HG03558 (cell line): Measurements from ENCODE around the gene TEDC1.

Source experiments
- ATAC-seq: cut with Tn5 transposase; IDR thresholded peaks from one replicate; pipeline ENCODE4 v1.9.1; 2021; ENCODE audit warnings: moderate number of reproducible peaks; ENCODE audit not compliant: unreplicated experiment; ENCODE audit errors: extremely low read depth

TEDC1 gene

DNA sequence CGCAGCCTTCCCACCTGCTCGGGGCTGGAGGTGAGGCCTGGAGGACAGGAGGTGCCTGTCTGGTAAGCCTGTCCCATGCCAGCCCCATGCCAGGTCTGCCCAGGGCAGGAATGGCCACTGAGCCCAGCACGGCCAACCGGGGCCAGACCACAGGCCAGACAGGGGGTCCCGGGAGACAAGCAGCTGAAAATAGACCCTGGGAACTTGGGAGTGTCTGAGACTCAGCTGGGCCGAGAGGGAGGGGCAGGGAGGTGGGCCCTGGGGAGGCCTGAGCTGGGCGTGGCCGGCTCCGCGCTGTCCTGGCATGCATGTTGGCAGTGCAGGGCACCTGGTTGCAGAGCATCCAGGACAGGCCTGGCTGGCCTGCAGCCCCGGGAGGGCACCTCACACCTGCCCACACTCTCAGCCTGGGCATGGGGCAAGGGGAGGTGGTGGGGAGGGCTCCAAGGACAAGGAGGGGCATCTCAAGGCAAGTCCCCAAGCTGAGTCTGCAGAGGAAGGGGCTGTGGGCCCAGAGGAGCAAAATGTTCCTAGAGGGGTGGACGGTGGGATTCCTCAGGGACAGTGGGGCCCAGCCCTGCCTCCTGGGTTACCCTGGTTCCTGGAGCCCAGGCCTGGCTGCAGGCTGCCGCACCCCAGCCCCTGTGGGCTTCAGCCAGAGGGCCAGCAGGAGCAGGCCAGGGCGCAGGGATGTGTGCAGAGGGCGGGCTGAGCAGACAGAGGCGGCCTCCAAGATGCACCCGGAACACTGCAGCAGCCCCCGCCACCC is 7.6 kb upstream of the TEDC1 start:
- ATAC-seq, result no peak

DNA sequence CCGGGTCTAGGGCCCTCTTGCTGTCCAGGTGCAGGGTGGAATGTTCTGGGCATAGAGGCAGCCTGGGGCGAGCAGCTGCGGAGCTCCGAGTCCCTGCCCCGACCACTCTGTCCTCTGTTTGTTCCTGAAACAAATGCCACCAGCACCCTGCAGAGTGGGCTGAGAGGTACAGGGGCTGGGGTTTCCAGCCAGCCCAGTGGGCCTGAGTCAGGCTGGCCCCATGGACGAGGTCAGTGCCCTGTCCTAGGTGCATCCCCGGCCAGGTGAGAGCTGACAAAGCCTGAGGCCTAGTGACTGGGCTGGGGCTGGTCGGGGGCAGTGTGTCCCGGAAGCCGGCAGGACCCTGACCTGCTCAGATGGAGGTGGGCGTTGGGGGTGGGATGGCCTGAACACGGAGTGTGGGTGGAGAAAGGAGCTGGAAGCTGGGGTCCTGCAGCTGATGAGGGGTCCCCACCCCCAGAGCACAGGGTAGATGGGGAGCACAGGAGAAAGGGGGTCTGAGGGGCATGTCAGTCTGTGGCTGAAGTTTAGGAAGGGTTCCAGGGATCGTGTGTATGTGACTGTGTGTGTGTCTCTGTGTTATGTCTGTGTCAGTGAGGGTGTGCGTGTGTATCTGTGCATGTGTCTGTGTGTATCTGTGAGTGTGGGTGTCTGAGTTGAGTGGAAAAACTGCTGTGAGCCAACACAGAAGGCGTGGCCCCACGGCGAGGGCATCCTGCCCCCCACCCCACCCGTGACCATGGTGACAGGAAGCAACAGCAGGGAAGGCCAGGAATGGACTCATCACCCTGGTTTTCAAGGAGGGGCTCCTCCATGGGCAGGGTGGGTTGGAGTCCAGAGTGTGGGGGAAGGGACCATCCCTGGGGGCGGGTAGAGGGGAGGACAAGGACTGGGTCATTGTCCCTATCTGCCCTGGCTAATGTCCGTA is 6.7 kb upstream of the TEDC1 start:
- ATAC-seq, result no peak

DNA sequence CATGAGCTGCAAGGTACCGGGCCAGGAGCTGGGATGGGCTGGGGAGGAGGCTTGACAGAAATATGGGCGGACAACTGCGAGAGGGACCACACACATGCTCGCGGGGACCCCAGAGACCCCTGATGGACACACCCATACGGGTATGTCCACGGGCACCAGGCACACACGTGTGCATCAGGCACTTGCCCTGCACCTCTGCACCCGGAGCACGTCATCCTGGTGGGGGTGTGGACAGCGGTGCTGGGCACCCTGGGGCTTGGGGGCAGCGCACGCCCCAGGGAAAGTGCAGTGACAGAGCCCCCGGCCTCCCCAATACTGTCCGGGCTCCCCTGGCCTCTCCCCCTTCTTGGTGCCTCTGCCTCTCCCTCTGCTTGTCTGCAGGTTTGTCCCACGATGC is 6.1 kb upstream of the TEDC1 start:
- ATAC-seq, result no peak

DNA sequence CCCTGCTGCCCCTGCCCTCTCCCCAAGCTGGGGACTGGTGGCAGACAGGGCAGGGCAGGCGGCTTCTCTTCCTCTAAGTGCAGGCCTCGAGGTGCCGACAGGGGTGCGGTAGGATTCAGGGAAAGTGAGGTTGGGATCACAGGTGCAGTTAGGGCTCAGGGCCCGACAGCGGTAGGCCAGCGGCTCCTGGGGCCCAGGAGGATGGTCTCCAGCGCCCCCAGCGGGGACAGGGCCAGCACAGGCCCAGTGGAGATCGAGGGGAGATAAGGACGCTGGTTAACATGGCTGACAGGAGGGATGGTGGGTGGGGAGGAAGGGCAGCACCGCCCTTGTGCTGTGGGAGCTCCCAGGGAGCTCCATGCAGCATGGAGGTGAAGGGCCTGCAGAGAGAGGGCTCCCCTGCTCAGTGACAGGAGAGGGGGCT is 5.3 kb upstream of the TEDC1 start:
- ATAC-seq, result no peak

DNA sequence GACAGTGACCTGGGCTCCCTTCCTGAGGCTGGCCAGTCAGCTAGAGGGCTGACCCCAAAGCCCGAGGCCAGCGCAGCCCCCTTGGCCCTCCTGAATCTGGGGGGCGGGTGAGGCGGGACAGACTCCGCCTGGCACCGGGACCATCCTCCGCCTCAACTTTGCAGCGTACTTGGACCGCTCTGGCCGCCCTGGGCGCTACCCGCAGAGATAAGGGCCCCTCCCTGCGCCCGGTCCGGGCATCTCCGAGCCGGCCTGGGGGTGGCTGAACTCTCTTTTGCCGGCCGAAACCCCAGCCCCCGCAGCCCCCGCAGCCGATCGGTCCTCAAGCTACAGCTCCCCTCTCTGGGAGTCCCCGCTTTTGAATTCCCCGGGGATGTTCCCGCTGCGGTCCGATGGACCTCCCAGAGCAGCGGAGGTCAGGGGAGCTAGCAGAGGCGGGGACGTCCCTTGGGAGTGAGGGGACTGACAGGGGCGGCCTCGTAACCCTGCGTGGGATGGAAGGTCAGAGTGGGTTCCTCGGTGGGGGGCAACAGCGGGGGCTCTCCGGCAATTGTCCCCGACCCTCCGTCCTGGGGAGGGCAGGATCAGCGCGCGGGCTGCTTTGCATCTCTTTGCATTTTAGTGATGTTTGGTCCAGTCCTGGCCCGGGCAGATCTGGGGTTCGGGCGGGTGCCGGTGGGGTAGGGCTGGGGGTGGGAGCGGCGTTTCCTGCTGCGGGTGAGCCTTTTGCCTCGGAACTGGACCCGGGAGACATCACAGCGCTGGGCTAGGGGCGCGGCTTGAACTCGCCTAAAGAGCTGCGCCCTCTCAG is 4.7 kb upstream of the TEDC1 start, which contains the start of gene CRIP1:
TSS of gene CRIP1 (plus strand) at position 724 of the 811 bp plus-strand sequence. CDS start 374 bp downstream, outside the sequence.
- no peak for ATAC-seq

DNA sequence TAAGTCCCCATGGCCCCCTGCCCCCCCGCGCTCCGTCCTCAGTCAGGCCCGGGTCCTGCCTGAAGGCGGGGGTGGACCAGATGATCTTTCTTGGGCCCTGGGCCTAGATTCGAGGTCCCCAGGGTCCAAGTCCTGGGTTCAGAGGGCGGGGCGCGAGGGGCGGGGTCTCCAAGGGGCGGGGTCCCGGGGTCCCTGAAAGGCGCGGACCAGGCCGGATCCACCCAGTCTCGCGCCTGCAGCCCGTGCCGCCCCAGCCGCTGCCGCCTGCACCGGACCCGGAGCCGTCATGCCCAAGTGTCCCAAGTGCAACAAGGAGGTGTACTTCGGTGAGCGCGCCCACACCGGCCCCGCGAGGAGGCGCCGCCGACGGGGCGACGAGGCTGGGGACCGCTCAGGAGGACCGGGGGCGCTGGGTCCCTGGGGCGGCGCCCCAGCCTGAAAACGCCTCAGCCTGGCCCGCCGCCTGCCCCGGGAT is 4.0 kb upstream of the TEDC1 start:
- ATAC-seq, result no peak

DNA sequence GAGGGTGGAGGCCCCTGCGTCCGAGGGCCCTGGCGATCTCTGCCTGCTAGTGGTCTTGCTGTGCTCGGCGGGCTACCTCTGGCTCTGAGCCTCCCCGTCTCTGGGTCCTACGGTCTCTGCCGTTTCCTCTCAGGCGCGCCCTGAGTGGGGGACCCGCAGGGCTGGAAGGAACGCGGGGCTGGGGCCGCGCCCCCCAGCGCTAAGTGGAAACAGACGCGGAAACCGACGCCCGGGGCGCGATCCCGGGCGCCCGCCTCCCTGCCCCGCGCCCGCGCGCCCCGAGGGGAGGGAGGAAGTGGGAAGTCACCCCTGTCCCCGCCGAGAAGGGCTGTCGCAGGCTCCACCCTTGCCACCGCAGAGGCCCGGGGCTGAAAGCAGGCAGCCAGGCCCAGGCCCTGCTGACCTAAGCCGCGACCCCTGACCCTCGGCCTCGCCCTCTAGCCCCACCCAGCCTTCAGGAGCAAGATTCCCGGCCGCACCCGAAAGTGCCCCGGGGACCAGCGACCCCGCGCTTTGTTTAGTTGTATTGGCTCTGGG is 3.5 kb upstream of the TEDC1 start:
- ATAC-seq, result no peak

DNA sequence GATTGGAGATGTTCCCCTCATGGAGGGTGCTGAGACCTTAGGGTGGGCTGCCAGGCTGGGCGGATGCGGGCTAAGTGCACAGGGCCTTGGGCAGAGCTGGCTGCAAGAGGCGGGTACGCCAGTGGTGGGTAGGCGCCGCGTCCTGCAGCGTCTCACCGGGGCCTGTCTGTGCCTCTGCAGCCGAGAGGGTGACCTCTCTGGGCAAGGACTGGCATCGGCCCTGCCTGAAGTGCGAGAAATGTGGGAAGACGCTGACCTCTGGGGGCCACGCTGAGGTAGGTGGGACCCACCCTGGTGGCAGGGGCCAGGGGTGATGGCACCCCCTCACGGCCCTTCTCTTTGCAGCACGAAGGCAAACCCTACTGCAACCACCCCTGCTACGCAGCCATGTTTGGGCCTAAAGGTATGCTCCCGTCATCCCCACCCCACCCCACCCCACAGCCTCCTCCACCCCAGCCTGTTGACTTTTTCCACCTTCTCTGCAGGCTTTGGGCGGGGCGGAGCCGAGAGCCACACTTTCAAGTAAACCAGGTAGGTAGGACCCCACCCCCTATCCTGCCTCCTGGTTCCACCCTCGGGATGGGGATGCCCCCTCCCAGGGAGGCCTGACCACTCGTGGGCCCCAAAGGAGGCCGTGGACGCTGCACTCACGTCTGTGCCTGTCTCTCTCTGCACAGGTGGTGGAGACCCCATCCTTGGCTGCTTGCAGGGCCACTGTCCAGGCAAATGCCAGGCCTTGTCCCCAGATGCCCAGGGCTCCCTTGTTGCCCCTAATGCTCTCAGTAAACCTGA is 2.9 kb upstream of the TEDC1 start:
- ATAC-seq, result no peak

DNA sequence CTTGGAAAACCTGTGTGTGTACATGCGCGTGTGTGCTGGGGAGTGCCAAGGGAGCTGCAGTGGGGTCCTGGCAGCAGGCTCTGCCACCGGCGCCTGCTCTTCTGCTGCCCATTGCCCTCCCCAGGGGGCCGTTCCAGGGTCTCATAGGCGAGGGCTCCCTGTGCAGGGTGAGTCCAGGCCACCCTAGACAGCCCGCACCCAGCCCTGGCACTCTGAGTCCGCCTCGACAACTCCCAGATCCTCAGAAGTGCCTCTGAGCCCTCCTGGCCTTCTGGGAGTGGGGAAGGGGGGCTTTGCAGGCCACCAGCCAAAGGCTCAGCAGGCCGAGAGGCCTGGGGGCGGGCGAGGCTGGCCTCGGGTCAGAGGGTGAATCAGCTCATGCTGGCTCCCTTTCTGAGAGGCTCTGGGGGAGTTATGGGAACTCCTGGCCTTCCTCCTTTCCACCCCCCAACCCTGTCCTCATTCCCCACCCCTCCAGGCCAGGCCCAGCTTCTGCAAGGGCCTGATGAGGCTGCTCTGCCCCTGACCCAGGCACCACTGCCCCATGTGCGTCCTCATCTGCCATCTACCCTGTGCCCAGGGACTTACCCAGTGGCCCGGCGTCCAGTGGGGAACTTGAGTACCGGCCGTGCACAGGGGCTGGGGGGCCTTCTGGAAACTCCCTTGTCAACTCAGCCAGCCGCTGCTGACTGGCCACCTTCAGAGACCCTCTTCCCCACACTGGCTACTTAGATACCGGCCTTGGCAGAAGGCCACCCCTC is 2.1 kb upstream of the TEDC1 start:
- ATAC-seq, result no peak

DNA sequence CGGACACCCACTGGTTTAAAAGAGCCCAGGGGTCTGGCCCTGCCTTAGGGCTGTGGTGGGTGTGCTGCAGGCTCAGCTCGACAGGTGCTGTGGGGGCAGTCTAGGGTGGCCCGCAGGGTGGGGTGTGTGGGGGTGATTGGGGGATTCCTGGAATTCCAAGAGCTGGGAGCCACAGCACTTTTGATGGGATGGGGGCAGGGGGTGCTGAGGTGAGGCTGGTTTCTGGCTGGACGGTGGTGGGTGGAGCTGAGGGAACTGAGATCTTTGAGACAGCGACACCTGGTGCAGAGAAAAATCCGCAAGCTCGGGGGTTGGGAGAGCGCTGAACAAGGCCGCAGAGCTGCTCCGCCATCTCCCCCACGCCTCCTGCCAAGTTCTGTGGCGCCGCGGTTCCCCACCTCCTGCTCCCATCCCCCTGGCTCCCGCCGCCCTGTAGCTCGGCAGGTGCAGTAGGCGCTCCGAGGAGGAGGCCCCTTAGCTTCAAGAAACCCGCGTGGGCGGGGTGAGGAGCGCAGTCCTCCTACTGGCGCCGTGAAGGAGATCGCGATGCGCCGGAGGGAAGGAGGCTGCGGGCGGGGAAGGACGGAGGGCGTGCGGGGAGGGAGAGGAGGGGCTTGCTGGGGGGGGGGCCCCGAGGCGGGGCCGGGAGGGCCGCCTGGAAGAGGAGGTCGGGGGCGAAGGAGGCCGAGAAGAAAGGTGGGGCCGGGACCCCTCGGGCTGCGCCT is 1.3 kb upstream of the TEDC1 start:
- ATAC-seq, result no peak

DNA sequence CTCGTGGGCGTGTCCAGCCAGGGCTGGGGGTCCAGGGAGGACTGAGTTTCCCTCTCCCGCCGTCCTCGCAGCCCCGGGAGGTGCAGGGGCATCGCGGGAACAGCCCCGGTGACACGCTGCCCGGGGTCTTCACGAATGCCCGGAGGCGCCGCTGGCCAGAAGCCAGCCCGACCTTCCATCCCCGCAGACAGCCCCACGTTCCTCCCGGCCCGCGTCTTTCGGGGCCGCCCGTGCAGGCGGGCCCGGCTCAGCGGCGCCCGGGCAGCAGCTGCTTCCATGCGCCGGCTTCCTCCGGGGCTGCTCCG is 827 bp upstream of the TEDC1 start:
- no peak for ATAC-seq

DNA sequence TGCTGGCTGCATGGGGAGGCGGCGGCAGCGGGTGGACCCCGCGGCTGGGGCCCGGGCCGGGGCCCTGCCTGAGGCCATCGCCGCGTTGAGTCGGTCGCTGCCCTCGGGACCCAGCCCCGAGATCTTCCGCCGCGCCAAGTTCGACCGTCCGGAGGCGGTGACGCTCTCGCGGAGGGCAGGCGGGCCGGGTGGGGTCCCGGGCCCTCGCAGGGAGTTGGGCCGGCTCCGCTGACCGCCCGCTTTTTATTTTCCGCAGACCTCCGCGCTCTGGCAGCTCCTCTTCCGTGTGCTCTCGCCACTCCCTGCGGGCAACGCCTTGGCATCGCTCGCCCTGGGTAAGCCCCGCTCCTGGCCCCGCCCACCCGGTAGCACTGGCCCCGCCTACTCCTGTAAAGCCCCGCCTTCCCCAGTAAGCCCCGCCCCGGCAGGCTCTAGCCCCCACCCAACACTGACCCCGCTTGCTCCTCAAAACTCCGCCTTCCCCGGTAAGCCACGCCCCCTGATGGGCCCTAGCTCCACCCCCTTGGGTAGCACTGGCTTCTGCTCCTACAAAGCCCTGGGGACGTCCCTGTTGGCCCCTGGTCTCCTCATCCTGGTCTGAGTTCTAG is 424 bp downstream of the TEDC1 start:
- no peak for ATAC-seq

DNA sequence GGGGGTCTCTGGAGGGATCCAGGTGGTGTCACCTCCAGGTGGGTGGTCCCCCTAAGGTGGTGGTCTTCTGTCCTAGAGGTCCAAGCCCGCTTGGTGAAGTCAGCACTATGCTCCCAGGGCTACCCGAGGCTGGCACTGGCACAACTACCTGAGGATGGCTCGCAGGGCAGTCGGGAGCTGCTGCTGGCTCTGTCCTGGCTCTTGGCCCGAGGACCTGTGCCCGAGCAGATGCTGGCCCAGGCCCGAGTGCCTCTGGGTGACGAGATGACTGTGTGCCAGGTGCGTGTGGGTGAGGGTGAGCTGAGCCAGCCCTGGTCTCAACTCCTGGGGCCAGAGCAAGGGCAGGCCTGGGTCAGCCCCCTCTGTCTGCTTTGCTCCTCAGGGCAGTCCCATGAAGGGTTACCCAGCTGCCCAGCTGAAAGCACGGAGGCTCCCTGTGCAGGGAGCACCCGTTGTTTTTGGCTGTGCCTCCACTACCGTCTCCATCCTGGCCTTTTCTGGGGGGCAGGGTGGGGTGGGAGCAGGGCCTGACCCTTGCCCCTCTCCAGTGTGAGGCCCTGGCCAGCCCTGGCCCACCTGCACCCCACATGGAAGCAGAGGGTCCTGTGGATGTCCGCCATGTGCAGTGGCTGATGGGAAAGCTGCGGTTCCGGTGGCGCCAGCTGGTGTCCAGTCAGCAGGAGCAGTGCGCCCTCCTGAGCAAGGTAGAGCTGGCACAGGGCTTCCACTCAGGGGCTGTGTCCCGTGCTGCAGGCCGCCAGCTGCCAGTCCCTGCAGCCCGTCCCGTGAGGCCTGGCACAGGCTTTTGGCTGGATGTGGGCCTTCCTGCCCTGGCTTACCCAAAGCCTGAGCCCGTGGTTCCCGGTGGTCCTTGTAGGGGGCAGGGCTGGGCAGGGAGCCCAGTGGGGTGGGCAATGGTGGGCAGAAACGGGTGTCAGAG is 1.3 kb downstream of the TEDC1 start:
- no peak for ATAC-seq

DNA sequence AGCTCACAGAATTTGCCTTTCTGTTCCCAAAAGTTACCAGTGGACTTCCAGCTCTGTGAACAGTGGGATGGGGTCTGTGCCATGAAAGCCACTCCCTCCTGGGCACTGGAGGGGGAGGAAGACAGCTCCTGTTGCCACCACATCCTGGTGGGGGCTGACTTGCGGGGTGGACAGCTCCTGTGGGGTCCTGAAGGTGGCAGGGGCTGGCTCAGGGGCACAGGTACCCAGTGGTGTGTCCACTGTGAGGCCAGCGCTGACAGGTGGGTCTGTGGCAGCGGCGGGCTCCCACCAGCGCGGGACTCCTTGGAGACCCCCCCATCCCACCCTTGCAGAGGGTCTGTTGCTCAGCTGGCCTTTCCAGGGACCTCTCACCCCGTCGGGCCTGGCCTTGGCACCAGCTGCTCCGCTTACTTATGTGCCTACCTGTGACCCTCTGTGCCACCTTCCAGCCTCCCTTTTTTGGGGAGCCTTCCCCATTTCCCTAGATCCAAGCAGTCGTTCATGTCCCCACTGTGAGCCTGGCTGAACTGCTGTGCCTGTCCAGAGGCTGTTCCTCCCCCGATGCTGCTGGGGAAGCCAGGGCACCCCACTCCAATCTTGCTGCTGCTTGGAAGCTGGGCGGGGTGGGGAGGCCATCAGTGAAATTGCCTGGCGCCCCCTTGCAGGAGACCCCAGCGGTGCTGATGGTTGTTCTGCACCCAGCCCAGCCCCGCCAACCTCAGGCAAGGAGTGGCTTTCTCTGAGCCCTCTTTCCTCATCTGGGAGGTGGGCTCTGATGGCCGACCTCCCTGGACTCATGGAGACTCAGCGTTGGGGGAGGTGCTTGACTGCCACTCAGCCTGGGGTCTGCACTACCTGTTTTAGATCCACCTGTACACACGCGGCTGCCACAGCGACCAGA is 2.2 kb downstream of the TEDC1 start:
- ATAC-seq, result no peak

DNA sequence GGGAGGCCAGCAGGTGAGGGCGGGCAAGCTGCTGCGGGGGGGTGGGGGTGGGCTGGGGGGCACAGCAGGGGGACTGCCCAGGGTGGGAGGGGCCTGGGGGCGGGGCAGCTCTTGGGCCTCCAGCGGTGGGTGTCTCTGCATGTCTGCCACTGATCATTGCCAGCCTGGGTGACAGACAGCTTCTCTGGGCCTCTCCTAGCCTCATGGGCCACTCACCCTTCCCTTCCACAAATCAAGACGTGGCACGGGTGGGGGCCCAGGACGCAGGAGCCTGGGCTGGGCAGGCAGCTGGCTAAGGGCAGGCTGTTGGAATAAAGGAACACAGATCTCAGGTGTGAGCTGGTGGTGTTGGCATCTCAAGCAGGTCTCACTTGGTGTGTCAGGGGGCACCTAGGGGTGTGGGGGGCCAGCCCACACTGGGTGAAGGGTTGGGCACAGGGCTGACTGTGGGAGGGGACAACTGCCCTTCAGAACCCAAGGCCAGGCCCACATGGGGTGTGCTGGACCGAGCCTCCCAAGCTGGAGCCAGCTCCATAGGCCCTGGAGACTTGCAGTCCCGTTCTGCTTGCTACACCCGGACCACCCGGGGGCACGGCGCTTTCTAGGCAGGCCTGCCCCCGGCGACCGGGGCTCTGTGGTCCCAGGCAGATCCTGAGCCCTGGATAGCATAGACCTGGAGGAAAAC is 3.0 kb downstream of the TEDC1 start:
- no peak for ATAC-seq
